ENCODE measurements around the gene CNTNAP2.
"Not testable (repeated sequence)": the region's sequence is repeated elsewhere in the genome, so short reads cannot be mapped to it uniquely, and the experiment has no call there.

The CNTNAP2 gene

GRCh38 chr7:148391591-148391990 lies 2275.0 kb downstream of the CNTNAP2 start:
- no peak for FAIRE-seq

- no peak for FAIRE-seq
These were observed 2278.0 kb downstream of the CNTNAP2 start for GRCh38 chr7:148394582-148394981.

GRCh38 chr7:148395352-148395811 lies 2278.8 kb downstream of the CNTNAP2 start:
- FAIRE-seq, result no peak

GRCh38 chr7:148395990-148396716 lies 2279.6 kb downstream of the CNTNAP2 start:
- no peak for FAIRE-seq

GRCh38 chr7:148397056-148397455 lies 2280.5 kb downstream of the CNTNAP2 start:
- no peak for FAIRE-seq

GRCh38 chr7:148397551-148397950 lies 2280.9 kb downstream of the CNTNAP2 start:
- FAIRE-seq, result no peak

GRCh38 chr7:148397985-148398384 lies 2281.4 kb downstream of the CNTNAP2 start:
- FAIRE-seq, result no peak

GRCh38 chr7:148398844-148399365 lies 2282.3 kb downstream of the CNTNAP2 start:
- no peak for FAIRE-seq

GRCh38 chr7:148400101-148400500 lies 2283.5 kb downstream of the CNTNAP2 start:
- FAIRE-seq, result no peak

GRCh38 chr7:148402159-148402558 lies 2285.6 kb downstream of the CNTNAP2 start:
- FAIRE-seq, result no peak

- FAIRE-seq, result no peak
These were observed 2286.9 kb downstream of the CNTNAP2 start for GRCh38 chr7:148403466-148403993.

- FAIRE-seq, result no peak
These were observed 2291.7 kb downstream of the CNTNAP2 start for GRCh38 chr7:148408307-148408706.

- no peak for FAIRE-seq
These were observed 2294.3 kb downstream of the CNTNAP2 start for GRCh38 chr7:148410905-148411304.

GRCh38 chr7:148412691-148413090 lies 2296.1 kb downstream of the CNTNAP2 start:
- FAIRE-seq, result no peak

GRCh38 chr7:148419856-148420832 lies 2303.5 kb downstream of the CNTNAP2 start:
- FAIRE-seq, result no peak

GRCh38 chr7:148422030-148422429 lies 2305.4 kb downstream of the CNTNAP2 start:
- no peak for FAIRE-seq

- not testable (repeated sequence) for FAIRE-seq
These were observed 2309.8 kb downstream of the CNTNAP2 start for GRCh38 chr7:148426393-148426792.

- not testable (repeated sequence) for FAIRE-seq
These were observed 2314.1 kb downstream of the CNTNAP2 start for GRCh38 chr7:148430690-148431089.

GRCh38 chr7:148433521-148434180 lies 2317.1 kb downstream of the CNTNAP2 start:
- FAIRE-seq, result no peak

GRCh38 chr7:148434181-148434757 lies 2317.7 kb downstream of the CNTNAP2 start:
- no peak for FAIRE-seq

GRCh38 chr7:148434887-148435286 lies 2318.3 kb downstream of the CNTNAP2 start:
- no peak for FAIRE-seq

GRCh38 chr7:148435715-148436114 lies 2319.1 kb downstream of the CNTNAP2 start:
- FAIRE-seq, result no peak
